Gastrocnemius medialis (tissue), 4 donors: ENCODE results near the gene PANX1. TPM values are rescaled to one million over a fixed set of nuclear protein-coding genes. Genes with fewer than 3 reads are reported as not detected.

Source experiments
- ATAC-seq, 2 donors: fragments of 150-250 bp; one replicate each; pipeline ENCODE4 v1.9.1; 2016
- DNase-seq, 2 donors: peaks; one replicate each; pipeline ENCODE4 v3.0.0-alpha.2; 2019
- H3K27ac ChIP-seq, 4 donors: fragments of 200-600 bp; sonication (generic); 1 replicate in 1 of 4; 2 replicates in 3 of 4; pipeline ENCODE4 v1.5.1; 2016 to 2018; ENCODE audit warnings: mild to moderate bottlenecking in 2 of 4, moderate library complexity in 1 of 4
- H3K27me3 ChIP-seq, 3 donors: fragments of 200-600 bp; sonication (generic) in 2 of 3; 1 replicate in 1 of 3; 2 replicates in 2 of 3; pipeline versions ENCODE4 v1.5.1 to v1.6.0; 2016 to 2019; ENCODE audit warnings: mild to moderate bottlenecking in 1 of 3, moderate library complexity in 1 of 3
- H3K36me3 ChIP-seq, 2 donors: fragments of 200-600 bp; sonication (generic) in 1 of 2; one replicate each; pipeline ENCODE4 v1.5.1; 2017 to 2018
- H3K4me1 ChIP-seq, 2 donors: fragments of 200-600 bp; sonication (generic) in 1 of 2; one replicate each; pipeline ENCODE4 v1.5.1; 2016 to 2017; ENCODE audit warnings: mild to moderate bottlenecking in 2 of 2
- H3K4me3 ChIP-seq, 4 donors: fragments of 200-600 bp; sonication (generic) in 3 of 4; 1 replicate in 1 of 4; 2 replicates in 3 of 4; pipeline ENCODE4 v1.5.1; 2016 to 2019; ENCODE audit warnings: mild to moderate bottlenecking in 2 of 4
- H3K9me3 ChIP-seq, 3 donors: fragments of 200-600 bp; sonication (generic) in 2 of 3; 1 replicate in 1 of 3; 2 replicates in 2 of 3; pipeline ENCODE4 v1.5.1; 2016 to 2019
- CTCF ChIP-seq, 5 experiments: fragments of 450-650 bp in 3 of 5; fragments of 200-600 bp in 2 of 5; sonication (generic) in 2 of 5; IDR thresholded peaks in 4 of 5; conservative IDR thresholded peaks in 1 of 5; 1 replicate in 4 of 5; 2 replicates in 1 of 5; pipeline ENCODE4 v1.5.1; 2016 to 2019; ENCODE audit warnings: antibody characterized with exemption in 5 of 5, mild to moderate bottlenecking in 3 of 5, moderate library complexity in 3 of 5
- POLR2A ChIP-seq, 2 donors: fragments of 450-650 bp; IDR thresholded peaks; one replicate each; pipeline ENCODE4 v1.6.1; 2017; ENCODE audit warnings: antibody characterized with exemption in 2 of 2, mild to moderate bottlenecking in 2 of 2, moderate library complexity in 2 of 2
- in situ Hi-C, 4 donors: fragments of 200-750 bp; cut with MboI; loops; one replicate each; pipeline versions ENCODE4 v1.15.0 to v1.8.0; 2017; ENCODE audit warnings: low sequenced_read_pairs in 4 of 4
- intact Hi-C: fragments of 100-400 bp; cut with DNase I; formaldehyde crosslinking; loops from one replicate; pipeline ENCODE4 v1.15.1; 2023; ENCODE audit warnings: low total_unique reads
- total RNA-seq, 4 donors: library from RNA; depleted of rRNA; stranded (reverse); fragments of >200 nt; gene quantifications; one replicate each; pipeline versions ENCODE4 v1.1.0 to v1.2.3, GENCODE V29; 2016

Gene PANX1
- total RNA-seq, 4 donors from 2014 or later, result 29.1 to 109 (median 37.9) TPM

GRCh38 chr11:94133752-94134151 is 5.1 kb downstream of the PANX1 start:
- Histone ChIP-seq H3K9me3 (no peaks in the 10 kb centered on the region), H3K36me3 (no peaks in the 10 kb centered on the region), H3K4me3 (no peak overlapping the region), H3K27ac (peak overlapping the region; percentile 84 to 88 (median 87)), H3K27me3 (no peaks in the 10 kb centered on the region), H3K4me1 (peaks cover 46 to 47% of the 10 kb centered on the region in 2 donors)
- DNase-seq (no peak), ATAC-seq (no peak)
- intact Hi-C loops (loop anchor here (2.0 kb wide), 1 partner anchor 19 kb away; no protein-coding TSS in a partner anchor), in situ Hi-C loops (no loop called here)
- TF ChIP-seq POLR2A (IDR thresholded peaks at IDR 0.05) (no peak), CTCF (IDR thresholded peaks at IDR 0.05 in 4 of 5, conservative IDR thresholded peaks at IDR 0.05 in 1 of 5) (no peak)

DNA sequence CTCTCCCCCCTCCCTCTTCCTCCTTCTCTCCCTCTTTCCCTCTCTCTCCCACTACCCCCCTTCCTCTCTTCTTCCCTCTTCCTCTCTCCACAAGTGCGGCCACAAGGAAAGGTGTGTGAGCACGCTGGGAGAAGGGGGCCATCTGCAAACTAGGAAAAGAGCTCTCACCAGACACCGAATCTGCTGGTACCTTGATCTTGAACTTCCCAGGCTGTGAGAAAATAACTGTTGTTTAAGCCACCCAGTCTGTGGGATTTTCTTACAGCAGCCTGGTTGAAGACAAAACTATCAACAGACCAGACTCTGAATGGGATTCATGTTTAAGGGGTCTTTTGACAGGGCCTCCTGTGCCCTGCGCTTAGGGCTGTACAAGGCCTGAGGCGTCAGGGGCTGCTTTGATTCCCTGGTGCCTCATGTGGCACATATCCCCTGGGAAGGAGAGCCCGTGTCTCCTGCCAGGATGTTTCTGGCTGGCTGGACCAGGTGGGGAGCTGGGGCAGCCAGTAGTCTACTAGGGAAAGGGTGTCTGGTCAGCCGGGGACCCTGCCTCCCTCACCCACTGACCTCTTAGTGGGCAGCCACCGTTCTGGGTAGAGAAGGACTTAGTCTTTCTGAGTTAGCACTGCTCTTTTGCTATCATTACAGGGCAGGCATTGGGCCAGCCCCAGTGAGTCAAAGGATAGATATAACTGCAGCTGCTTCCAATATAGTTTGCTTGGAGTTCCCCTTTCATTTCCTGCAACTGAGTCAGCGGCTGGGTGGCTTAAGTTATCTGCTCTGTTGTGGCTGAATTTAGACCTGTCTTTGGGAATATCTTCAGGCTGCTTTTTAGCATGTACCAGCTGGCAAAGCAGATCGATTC is 6.2 kb downstream of the PANX1 start:
- Histone ChIP-seq H3K4me1 (peaks cover 42 to 44% of the 10 kb centered on the region in 2 donors), H3K27me3 (no peaks in the 10 kb centered on the region), H3K36me3 (no peaks in the 10 kb centered on the region), H3K4me3 (peak overlapping the region in 2 of 4 donors; percentile 16 to 19), H3K27ac (peak overlapping the region; percentile 84 to 88 (median 87)), H3K9me3 (no peaks in the 10 kb centered on the region)
- ATAC-seq, result peak; percentile 90 to 93
- peak; percentile 55 to 88 for DNase-seq
- TF ChIP-seq CTCF (IDR thresholded peaks at IDR 0.05 in 4 of 5, conservative IDR thresholded peaks at IDR 0.05 in 1 of 5), result no peak
- TF ChIP-seq POLR2A (IDR thresholded peaks at IDR 0.05), result no peak
- intact Hi-C loops (loop anchor here (2.0 kb wide), 1 partner anchor 18 kb away; no protein-coding TSS in a partner anchor), in situ Hi-C loops (no loop called here)

DNA sequence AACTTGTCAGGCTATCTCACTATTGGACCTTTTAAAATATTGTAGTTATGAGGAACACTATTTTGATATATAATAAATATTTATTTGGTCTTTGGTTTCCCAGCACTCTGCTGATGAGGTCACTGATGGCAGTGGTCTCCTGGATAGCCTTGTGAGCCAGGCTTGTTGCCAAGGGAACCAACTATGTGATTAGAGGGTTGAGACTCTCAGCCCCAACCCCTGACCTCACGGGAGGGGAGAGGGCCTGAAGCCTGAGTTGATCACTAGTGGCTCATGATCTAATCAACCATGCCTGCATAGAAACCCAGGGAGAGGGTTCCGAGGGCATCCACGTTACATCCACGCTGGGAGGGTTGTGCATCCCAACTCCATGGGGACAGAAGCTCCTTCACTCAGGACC is 10.8 kb downstream of the PANX1 start:
- H3K4me3 ChIP-seq, result no peak overlapping the region
- peaks cover 16 to 21% of the 10 kb centered on the region in 2 donors for H3K4me1 ChIP-seq
- in situ Hi-C loops, result no loop called here
- H3K27ac ChIP-seq, result no peak overlapping the region
- intact Hi-C loops, result no loop called here
- TF ChIP-seq CTCF (IDR thresholded peaks at IDR 0.05 in 4 of 5, conservative IDR thresholded peaks at IDR 0.05 in 1 of 5) (no peak), POLR2A (IDR thresholded peaks at IDR 0.05) (no peak)
- H3K9me3 ChIP-seq, result no peaks in the 10 kb centered on the region
- no peaks in the 10 kb centered on the region for H3K27me3 ChIP-seq
- no peak for ATAC-seq
- DNase-seq, result no peak
- H3K36me3 ChIP-seq, result no peaks in the 10 kb centered on the region

- Histone ChIP-seq H3K9me3 (no peaks in the 10 kb centered on the region), H3K36me3 (no peaks in the 10 kb centered on the region), H3K4me1 (peaks cover 10 to 17% of the 10 kb centered on the region in 2 donors), H3K27ac (no peak overlapping the region), H3K27me3 (no peaks in the 10 kb centered on the region), H3K4me3 (no peak overlapping the region)
- DNase-seq (no peak), ATAC-seq (no peak)
- intact Hi-C loops, result no loop called here
- TF ChIP-seq CTCF (IDR thresholded peaks at IDR 0.05 in 4 of 5, conservative IDR thresholded peaks at IDR 0.05 in 1 of 5) (no peak), POLR2A (IDR thresholded peaks at IDR 0.05) (no peak)
- in situ Hi-C loops, result no loop called here
Measured at GRCh38 chr11:94140154-94140655, 11.6 kb downstream of the PANX1 start.
